H1 (cell line): ENCODE measurements around the gene CPNE5. TPM values are rescaled to one million over a fixed set of nuclear protein-coding genes. Genes with fewer than 3 reads are reported as not detected.

Experiments
- CTCF ChIA-PET: fragments of 300-600 bp; sonication (Branson Sonifier 250); formaldehyde crosslinking; loops from one replicate; lab custom pipeline; 2021; ENCODE audit not compliant: partially characterized antibody; lab: Charles Lee
- POLR2A ChIA-PET: fragments of 300-600 bp; sonication (Branson Sonifier 250); formaldehyde crosslinking; loops from one replicate; lab custom pipeline; 2021; ENCODE audit warnings: inconsistent platforms; ENCODE audit not compliant: partially characterized antibody; lab: Charles Lee
- DNase-seq, 2 experiments: peaks; one replicate each; pipeline versions ENCODE4 v3.0.0 to v3.0.0-alpha.2; 2010 to 2022; ENCODE audit warnings: low spot score in 2 of 2, low read depth in 1 of 2, mixed read lengths in 1 of 2
- FAIRE-seq: peaks from 2 replicates; lab custom pipeline; 2011; peaks lifted over from hg19 to GRCh38; lab: Jason Lieb, UNC
- H2AFZ ChIP-seq: 2 replicates; pipeline ENCODE4 v1.8.1; 2012; ENCODE audit warnings: low read length, inconsistent platforms
- H2AK5ac ChIP-seq: 2 replicates; pipeline ENCODE4 v1.6.1; 2013; ENCODE audit warnings: low read depth, low read length
- H2BK120ac ChIP-seq: replicated peaks from 2 replicates; pipeline ENCODE3; 2013; ENCODE audit warnings: low read depth, low read length, inconsistent platforms
- H2BK12ac ChIP-seq: 2 replicates; pipeline ENCODE4 v1.6.1; 2013; ENCODE audit warnings: low read depth, low read length
- H2BK15ac ChIP-seq: 2 replicates; pipeline ENCODE4 v1.6.1; 2013; ENCODE audit warnings: low read length
- H2BK20ac ChIP-seq: 2 replicates; pipeline ENCODE4 v1.6.1; 2013; ENCODE audit warnings: low read length
- H2BK5ac ChIP-seq: 2 replicates; pipeline ENCODE4 v1.6.1; 2013; ENCODE audit warnings: low read depth, low read length
- H3K14ac ChIP-seq: 2 replicates; pipeline ENCODE4 v1.6.1; 2013; ENCODE audit warnings: inconsistent platforms; ENCODE audit not compliant: insufficient read length
- H3K18ac ChIP-seq: 2 replicates; pipeline ENCODE4 v1.6.1; 2013; ENCODE audit warnings: low read length; ENCODE audit errors: extremely low read depth
- H3K23ac ChIP-seq: 2 replicates; pipeline ENCODE4 v1.6.1; 2013; ENCODE audit warnings: inconsistent platforms; ENCODE audit not compliant: insufficient read length
- H3K23me2 ChIP-seq: 2 replicates; pipeline ENCODE4 v1.6.1; 2013; ENCODE audit warnings: low read depth, low read length
- H3K27ac ChIP-seq: 2 replicates; pipeline ENCODE4 v1.6.1; 2011; ENCODE audit warnings: low read depth, low read length, inconsistent platforms
- H3K27me3 ChIP-seq, 4 experiments: replicated peaks in 1 of 4; 1 replicate in 1 of 4; 2 replicates in 3 of 4; pipeline versions ENCODE4 v1.6.1 to v1.8.1; 2011 to 2013; ENCODE audit warnings: low read length in 3 of 4, mild to moderate bottlenecking in 3 of 4, inconsistent platforms in 2 of 4, mixed read lengths in 2 of 4, moderate library complexity in 1 of 4; ENCODE audit not compliant: control insufficient read depth in 3 of 4, insufficient read depth in 3 of 4; ENCODE audit errors: extremely low read depth in 1 of 4
- H3K36me3 ChIP-seq, 4 experiments: 2 replicates each; pipeline versions ENCODE4 v1.6.1 to v1.8.1; 2011 to 2013; ENCODE audit warnings: mild to moderate bottlenecking in 4 of 4, low read length in 3 of 4, moderate library complexity in 2 of 4, control low read depth in 1 of 4, inconsistent platforms in 1 of 4; ENCODE audit not compliant: insufficient read depth in 4 of 4, control insufficient read depth in 2 of 4
- H3K4ac ChIP-seq: replicated peaks from 2 replicates; pipeline ENCODE3; 2013; ENCODE audit warnings: low read length, low read depth, mixed read lengths, inconsistent platforms; ENCODE audit not compliant: insufficient read length
- H3K4me1 ChIP-seq, 4 experiments: replicated peaks in 1 of 4; 1 replicate in 1 of 4; 2 replicates in 3 of 4; pipeline versions ENCODE4 v1.6.1 to v1.8.1; 2011 to 2013; ENCODE audit warnings: low read length in 3 of 4, inconsistent platforms in 2 of 4, mixed read lengths in 1 of 4; ENCODE audit not compliant: insufficient read depth in 4 of 4, control insufficient read depth in 3 of 4
- H3K4me2 ChIP-seq, 2 experiments: 2 replicates each; pipeline versions ENCODE4 v1.6.1 to v1.8.1; 2011 to 2013; ENCODE audit warnings: low read depth in 2 of 2, low read length in 2 of 2, control low read depth in 1 of 2, inconsistent platforms in 1 of 2, mild to moderate bottlenecking in 1 of 2; ENCODE audit not compliant: insufficient read depth in 1 of 2
- H3K4me3 ChIP-seq, 4 experiments: fragments of 200-600, 300-600 bp in 1 of 4; sonication (generic), shearing (Covaris generic), sonication (Bioruptor Twin) in 1 of 4; 2 replicates each; pipeline versions ENCODE4 v1.5.1 to v1.8.1; 2011 to 2016; ENCODE audit warnings: low read length in 4 of 4, low read depth in 3 of 4, control low read depth in 2 of 4, inconsistent platforms in 2 of 4, mild to moderate bottlenecking in 2 of 4, mixed read lengths in 1 of 4, moderate library complexity in 1 of 4; ENCODE audit not compliant: insufficient read depth in 2 of 4; ENCODE audit errors: extremely low read depth in 1 of 4
- H3K56ac ChIP-seq: replicated peaks from 2 replicates; pipeline ENCODE3; 2013; ENCODE audit warnings: low read depth, mild to moderate bottlenecking, mixed read lengths, low read length, inconsistent platforms; ENCODE audit not compliant: insufficient read length
- H3K79me1 ChIP-seq: 2 replicates; pipeline ENCODE4 v1.6.1; 2013; ENCODE audit warnings: low read depth, low read length, control low read depth
- H3K79me2 ChIP-seq, 2 experiments: 2 replicates each; pipeline versions ENCODE4 v1.6.1 to v1.8.1; 2012 to 2013; ENCODE audit warnings: low read length in 2 of 2, mild to moderate bottlenecking in 2 of 2, inconsistent platforms in 1 of 2; ENCODE audit not compliant: insufficient read depth in 2 of 2, control insufficient read depth in 1 of 2
- H3K9ac ChIP-seq, 4 experiments: replicated peaks in 1 of 4; 1 replicate in 1 of 4; 2 replicates in 3 of 4; pipeline versions ENCODE4 v1.6.1 to v1.8.1; 2011 to 2013; ENCODE audit warnings: low read depth in 3 of 4, low read length in 3 of 4, control low read depth in 2 of 4, mild to moderate bottlenecking in 2 of 4, moderate library complexity in 2 of 4, inconsistent platforms in 1 of 4; ENCODE audit errors: extremely low read depth in 1 of 4
- H3K9me3 ChIP-seq, 2 experiments: 2 replicates each; pipeline versions ENCODE4 v1.6.1 to v1.8.1; 2012 to 2013; ENCODE audit warnings: mild to moderate bottlenecking in 2 of 2, moderate library complexity in 2 of 2, control low read depth in 1 of 2, inconsistent platforms in 1 of 2, low read depth in 1 of 2, low read length in 1 of 2, mixed read lengths in 1 of 2; ENCODE audit not compliant: insufficient read depth in 2 of 2
- H4K20me1 ChIP-seq, 2 experiments: replicated peaks in 1 of 2; 2 replicates each; pipeline versions ENCODE3 to v1.8.1; 2011 to 2013; ENCODE audit warnings: inconsistent platforms in 2 of 2, low read length in 2 of 2, mild to moderate bottlenecking in 1 of 2; ENCODE audit not compliant: insufficient read depth in 2 of 2, control insufficient read depth in 1 of 2
- H4K5ac ChIP-seq: 2 replicates; pipeline ENCODE4 v1.6.1; 2013; ENCODE audit warnings: low read length, low read depth, mixed read lengths, inconsistent platforms; ENCODE audit not compliant: insufficient read length
- H4K8ac ChIP-seq: 2 replicates; pipeline ENCODE4 v1.8.0; 2013; ENCODE audit warnings: mild to moderate bottlenecking, moderate library complexity, low read length, inconsistent platforms; ENCODE audit not compliant: insufficient read depth; ENCODE audit errors: extremely low read depth
- H4K91ac ChIP-seq: replicated peaks from 2 replicates; pipeline ENCODE3; 2013; ENCODE audit warnings: low read length, mixed read lengths, inconsistent platforms; ENCODE audit not compliant: insufficient read length
- KDM4A ChIP-seq: IDR thresholded peaks from one replicate; pipeline ENCODE4 v1.7.1; 2012; ENCODE audit warnings: low read depth, mild to moderate bottlenecking, moderate library complexity, low read length, inconsistent platforms; ENCODE audit not compliant: severe bottlenecking
- SP4 ChIP-seq: IDR thresholded peaks from 2 replicates; pipeline ENCODE4 v1.6.1; 2012; ENCODE audit warnings: low read length, inconsistent platforms
- WGBS, 2 experiments: shearing (Covaris generic) in 1 of 2; methylation state at CpG; one replicate each; pipeline versions ENCODE4 v1.1.6 to v1.1.7; 2013 to 2015; ENCODE audit warnings: low lambda C conversion rate in 2 of 2, mixed read lengths in 2 of 2, inconsistent platforms in 1 of 2, low coverage in 1 of 2, missing lambda C conversion rate in 1 of 2; ENCODE audit not compliant: insufficient replicate concordance in 2 of 2, insufficient coverage in 1 of 2, insufficient read length in 1 of 2; ENCODE audit errors: extremely low coverage in 1 of 2, missing lambda C conversion rate in 1 of 2; 5-methylcytosine and 5-hydroxymethylcytosine counted together
- polyA plus RNA-seq, 7 experiments: library from polyadenylated mRNA; depleted of rRNA in 3 of 7; stranded (reverse) in 5 of 7; unstranded in 2 of 7; fragments of >200 nt in 5 of 7; fragments of 200-250 nt in 2 of 7; gene quantifications; 1 replicate in 5 of 7; 2 replicates in 1 of 7; 4 replicates in 1 of 7; pipeline versions ENCODE4 v1.2.1 to v1.2.3, GENCODE V29; 2011 to 2013; ENCODE audit warnings: missing spikeins in 2 of 7, mixed read lengths in 2 of 7
- total RNA-seq: library from RNA; stranded (reverse); fragmentation: NEBNext Ultra II Directional; extraction: Animal tissue kit (Norgen Biotek cat#: 25700); gene quantifications from 2 replicates; pipeline ENCODE4 v1.2.1, GENCODE V29; 2021
- TF ChIP-seq, protein P1 (sequence below): IDR thresholded peaks from 2 replicates; pipeline ENCODE4 v1.6.1; 2012; ENCODE audit warnings: inconsistent platforms

The CPNE5 gene
- total and polyA plus RNA-seq, 2 of the 8 experiments (the other 6 are each of a cell fraction or from before 2014, with no cell fraction given) = 0.88 to 1.8 TPM

GRCh38 chr6:36700071-36700812 lies 139.0 kb downstream of the CPNE5 start:
- H3K23me2 ChIP-seq = no peaks in the 10 kb centered on the region
- H2BK12ac ChIP-seq = no peak overlapping the region
- no peak overlapping the region for H3K27ac ChIP-seq
- H2AK5ac ChIP-seq = no peak overlapping the region
- POLR2A ChIA-PET = interaction anchor here (2.6 kb wide), 1 partner anchor 93 kb away, joined by 8 read pairs; no protein-coding TSS in a partner anchor
- H3K79me1 ChIP-seq = no peaks in the 10 kb centered on the region
- H2AFZ ChIP-seq = no peak overlapping the region
- no peak overlapping the region for H3K4me2 ChIP-seq
- 83% methylated on average over 7 of the region's 7 CpGs; no CpG with 5 or more reads in 1 of the 2 experiments for WGBS, 2 experiments
- no peak overlapping the region for H3K18ac ChIP-seq
- H3K36me3 ChIP-seq = no peaks in the 10 kb centered on the region
- peaks cover 0 to 3% of the 10 kb centered on the region in 2 experiments for H4K20me1 ChIP-seq
- no peak overlapping the region for H3K56ac ChIP-seq
- no peak overlapping the region for H4K8ac ChIP-seq
- H2BK20ac ChIP-seq = no peak overlapping the region
- 0 out of 2 replicates have a peak overlapping the region, but pooled peaks have one; percentile 16 for H2BK15ac ChIP-seq
- no peak overlapping the region for H4K5ac ChIP-seq
- H3K23ac ChIP-seq = no peak overlapping the region
- H2BK120ac ChIP-seq = no peak overlapping the region
- H3K4ac ChIP-seq = no peak overlapping the region
- FAIRE-seq = no peak
- no peaks in the 10 kb centered on the region for H3K4me1 ChIP-seq
- no peak for DNase-seq
- CTCF ChIA-PET = interaction anchor here (0.9 to 8.6 kb wide), 13 partner anchors 10 to 85 kb away, joined by 3 to 52 read pairs (median 4); no protein-coding TSS in a partner anchor
- no peaks in the 10 kb centered on the region for H3K27me3 ChIP-seq
- no peak overlapping the region for H3K14ac ChIP-seq
- H4K91ac ChIP-seq = no peak overlapping the region
- no peak overlapping the region for H3K9ac ChIP-seq
- H3K9me3 ChIP-seq = no peaks in the 10 kb centered on the region
- no peak overlapping the region for H3K4me3 ChIP-seq
- H2BK5ac ChIP-seq = no peak overlapping the region
- no peak for TF ChIP-seq KDM4A
- TF ChIP-seq SP4 = no peak
- TF ChIP-seq, protein P1, sequence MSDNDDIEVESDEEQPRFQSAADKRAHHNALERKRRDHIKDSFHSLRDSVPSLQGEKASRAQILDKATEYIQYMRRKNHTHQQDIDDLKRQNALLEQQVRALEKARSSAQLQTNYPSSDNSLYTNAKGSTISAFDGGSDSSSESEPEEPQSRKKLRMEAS = no peak
- H3K79me2 ChIP-seq = no peaks in the 10 kb centered on the region
